Colon (tissue), 2 donors: Measurements from ENCODE around the gene RGS8.

Source experiments
- FAIRE-seq: peaks from 2 replicates; lab custom pipeline; 2012; peaks lifted over from hg19 to GRCh38; lab: Jason Lieb, UNC
- donor health status: control.
- donor health status: control.

RGS8 gene

DNA sequence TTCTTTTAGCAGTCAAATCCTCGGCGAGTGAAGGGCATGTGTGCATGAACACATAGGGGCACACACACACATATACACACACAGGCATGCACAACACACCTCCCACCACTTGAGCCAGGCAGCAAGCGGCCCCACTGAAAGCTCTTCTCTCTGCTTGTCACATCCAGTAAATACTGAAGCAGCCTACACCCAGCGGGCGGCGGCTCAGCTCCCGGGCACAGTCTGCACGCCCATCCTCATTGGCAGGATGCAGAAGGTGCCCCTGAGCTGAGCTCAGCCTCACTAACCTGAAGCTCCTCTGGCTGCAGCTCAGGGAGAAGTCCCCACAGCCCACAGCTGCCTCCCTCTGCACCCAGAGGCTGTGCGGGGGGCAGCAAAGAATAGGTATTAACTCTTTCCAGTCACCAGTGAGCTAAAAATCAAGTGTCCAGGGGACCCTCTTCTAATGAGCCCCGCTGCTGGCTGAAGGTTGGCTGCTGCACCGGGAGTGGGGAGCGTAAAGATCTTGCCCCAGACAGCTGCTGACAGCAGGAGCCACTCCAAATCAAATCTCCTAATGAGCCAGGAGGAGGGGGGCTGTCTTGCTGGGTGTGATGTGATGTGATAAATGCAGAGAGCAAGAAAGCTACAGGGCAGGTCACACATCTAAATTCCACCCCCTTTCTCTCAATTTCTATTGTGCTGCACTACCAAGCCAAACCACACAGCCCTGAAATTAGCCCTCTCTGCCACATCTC, 12.5 kb downstream of the RGS8 start:
- FAIRE-seq = no peak

DNA sequence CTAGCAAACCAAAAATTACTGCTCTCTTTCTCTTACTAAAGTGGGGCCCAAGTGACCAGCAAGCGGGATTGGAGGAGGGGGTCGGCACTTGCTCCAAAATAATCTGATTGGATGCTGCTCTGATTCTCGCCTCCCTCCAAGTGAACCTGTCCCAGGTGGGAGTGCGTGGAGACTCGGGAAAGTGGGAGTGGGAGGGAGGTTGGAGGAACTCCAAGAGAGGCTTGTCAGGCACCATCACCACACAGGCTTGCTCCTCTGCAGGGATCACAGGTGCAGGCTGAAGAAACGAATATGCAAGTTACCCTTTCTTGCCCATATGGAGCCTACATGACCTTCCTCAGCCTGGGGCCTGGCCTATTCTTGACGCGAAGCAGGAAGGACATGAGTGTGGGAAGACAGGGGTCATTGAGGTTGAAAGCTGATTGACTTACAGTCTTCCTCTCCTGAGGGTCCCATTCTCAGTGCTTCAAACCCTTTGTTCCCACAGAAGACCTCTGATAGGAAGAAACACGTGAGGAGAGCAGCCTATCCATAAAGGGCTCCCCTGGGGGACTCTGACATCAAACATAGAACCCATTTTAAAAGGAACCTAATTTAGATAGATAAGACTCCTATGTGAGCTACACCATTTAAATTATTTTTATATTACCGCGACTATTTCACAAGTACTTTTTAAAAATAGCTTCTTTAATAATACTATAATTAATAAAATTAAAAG, 14.2 kb downstream of the RGS8 start:
- FAIRE-seq = no peak

DNA sequence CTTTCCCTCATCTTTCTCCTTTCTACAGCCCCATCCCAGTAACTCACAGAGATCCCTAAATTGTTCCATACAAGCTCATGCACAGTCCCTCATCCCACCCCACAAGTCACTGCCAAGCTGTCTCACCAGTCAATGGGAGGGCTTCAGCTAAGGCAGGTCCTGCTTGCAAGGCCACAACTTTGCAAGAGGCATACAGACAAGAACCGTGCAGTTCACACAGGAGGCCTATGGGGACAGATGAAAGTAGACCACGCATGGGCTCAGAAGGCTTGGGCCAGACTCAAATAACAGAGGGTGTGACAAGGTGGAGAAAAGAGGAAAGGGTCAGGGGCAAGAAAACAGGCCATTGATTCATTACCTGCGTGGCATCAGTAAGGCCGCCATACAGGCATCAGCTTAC, 15.1 kb downstream of the RGS8 start:
- FAIRE-seq = no peak

DNA sequence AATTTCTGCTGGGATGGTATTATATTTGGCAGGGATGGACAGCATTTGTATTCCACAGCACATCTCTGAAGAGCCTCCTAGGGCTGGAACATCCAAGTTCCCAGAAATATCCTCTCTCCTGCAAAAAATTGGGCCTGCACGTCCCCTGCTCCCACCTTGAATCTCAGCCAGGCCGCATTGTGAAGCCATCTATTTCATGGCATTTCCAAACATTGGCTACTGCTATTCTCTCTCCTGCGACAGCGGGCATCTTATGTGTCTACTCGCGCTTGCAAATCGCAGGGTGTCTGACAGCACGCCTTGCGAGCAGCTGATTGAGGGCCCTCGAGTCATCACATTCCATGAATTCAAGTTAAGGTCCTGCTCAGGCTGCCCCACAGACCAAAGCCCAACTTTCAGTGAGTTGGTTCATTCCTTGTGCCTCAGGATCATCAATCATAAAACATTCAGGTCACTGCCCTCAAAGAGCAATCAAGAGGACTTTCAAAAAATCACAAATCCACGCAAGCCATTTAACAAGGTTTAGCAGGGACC, 15.8 kb downstream of the RGS8 start:
- FAIRE-seq = no peak

DNA sequence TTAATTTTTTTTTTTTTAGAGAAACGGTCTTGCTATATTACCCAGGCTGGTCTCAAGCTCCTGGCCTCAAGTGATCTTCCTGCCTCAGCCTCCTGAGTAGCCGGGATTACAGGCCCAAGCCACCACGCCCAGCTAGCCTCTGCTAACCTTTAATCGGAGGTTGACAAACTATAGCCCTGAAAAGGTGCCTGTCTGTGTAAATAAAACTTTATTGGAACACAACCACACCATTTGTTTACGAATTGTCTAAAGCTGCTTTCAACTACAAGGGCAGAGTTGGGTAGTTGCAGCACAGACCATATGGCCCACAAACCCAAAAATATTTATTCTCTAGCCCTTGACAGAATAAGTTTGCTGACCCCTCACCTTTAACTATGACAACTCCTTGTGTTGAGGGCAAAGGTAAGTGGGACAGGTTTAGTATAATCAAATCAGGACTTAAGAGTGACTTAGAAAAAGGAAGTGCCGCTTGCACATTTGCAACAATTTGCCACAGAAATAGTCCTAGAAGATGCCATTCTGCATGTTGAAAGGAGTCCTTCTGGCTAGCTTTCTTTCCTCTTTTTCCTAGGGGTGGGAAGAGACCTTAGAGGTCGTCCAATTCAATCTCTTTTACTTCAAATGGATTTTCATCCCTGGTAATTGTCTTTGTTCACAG, 16.4 kb downstream of the RGS8 start:
- FAIRE-seq = no peak

DNA sequence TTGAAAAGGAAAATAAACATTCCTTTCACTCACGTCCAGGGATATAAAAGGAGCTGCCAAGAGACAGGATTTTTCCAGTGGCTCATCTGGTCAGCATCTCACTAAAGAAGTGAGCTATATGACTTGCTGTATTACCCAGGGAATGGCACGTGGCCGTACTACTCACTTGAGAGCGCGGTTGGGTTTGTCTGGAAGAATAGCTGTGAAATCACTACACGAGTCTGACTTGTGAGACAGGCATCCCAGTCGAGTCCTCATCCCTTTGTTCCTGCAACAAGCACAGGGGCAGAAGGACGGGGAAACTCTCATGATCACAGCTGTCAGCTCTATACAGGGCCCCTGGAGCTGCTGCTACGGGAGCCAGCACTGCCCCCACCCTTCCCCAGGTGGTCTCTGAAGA, 17.7 kb downstream of the RGS8 start:
- no peak for FAIRE-seq

DNA sequence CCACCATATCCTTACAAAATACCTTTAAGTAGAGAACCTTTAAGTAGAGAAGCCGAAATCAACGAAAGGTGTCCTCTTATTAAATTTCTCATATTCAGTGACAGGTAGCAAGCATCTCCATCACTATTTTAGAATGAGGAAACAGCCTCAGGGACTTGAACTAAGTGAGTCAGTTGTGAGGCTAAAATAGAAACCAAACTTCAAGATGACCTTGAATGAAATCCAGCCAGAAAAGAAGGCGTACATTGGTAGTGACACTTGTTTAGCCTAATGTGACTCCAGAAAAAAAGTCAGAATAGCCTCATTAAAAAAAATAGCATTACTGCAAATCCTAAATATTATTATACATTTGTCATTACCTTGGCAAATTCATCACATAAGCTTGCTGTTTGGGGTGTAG, 20.1 kb downstream of the RGS8 start:
- FAIRE-seq = no peak

DNA sequence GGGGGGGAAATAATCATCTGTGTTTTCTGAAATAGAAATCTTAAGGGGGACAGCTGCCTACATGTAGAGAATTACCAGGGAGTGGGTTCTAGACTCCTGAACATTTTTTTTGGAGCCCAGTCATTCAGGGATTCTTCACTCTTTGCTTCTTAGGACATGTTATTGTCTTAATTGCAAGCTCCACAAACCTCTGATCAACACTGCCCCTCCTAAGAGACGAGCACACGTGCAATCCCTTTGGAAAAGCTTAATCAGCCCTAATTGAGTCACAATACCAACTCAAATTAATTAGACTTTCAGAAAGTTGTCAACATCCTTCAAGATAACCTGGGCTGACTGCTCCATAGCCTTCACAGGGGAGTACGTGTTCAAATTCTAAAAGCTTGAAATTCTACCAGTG, 21.4 kb downstream of the RGS8 start:
- FAIRE-seq = no peak

DNA sequence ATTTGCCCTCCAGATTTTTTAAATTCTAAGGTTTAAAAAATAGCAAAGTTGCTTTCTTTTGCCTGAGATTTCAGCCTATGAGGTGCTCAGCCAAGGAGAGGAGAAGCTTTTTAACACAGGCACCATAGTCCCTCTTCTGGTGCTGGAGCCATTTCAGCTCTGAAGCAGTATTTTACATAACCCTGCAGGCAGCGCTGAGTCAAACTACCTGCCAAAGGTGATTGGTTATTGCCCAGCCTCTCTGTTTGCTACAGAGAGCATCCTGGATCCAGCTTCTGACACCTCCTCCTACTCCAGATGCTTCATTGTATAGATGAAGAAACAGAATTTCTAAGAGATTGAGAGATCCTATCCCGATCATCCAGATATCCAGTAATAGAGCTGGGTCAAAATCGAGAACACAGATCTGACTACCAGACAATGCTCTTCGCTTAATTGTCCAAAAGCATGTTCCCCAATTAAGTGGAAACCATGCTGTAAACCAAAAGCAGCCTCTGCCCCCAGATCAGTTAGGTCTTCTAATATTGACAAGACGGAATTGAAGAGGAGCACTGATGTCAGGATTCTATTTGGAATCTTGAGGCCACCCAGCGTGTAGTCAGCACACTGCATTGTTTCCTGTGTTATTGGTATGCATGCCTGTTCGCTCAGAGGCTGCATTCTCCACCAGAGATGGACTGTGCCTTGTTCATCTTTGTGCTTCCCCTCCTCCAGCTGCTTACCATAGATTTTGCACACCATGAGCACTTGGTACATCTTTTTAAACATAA, 22.1 kb downstream of the RGS8 start:
- no peak for FAIRE-seq

DNA sequence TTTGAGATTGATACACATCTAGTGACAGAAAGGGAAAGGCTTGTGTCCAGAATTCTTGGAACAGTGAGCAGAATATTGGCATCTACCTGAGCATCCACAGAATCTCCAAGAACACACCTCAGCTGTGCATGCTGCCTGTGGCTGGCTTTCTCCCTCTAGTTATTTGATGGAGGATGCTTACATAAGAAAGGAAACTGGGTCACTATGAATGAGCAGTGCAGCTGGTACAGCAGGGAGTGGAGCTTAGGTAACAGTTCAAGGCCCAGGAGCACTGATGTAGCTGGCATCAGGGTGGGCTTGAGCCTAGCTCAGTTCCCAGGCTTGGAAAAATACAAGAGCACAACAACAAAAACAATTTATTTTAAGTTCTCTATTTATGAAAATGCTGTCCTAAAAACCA, 26.3 kb downstream of the RGS8 start:
- no peak for FAIRE-seq

DNA sequence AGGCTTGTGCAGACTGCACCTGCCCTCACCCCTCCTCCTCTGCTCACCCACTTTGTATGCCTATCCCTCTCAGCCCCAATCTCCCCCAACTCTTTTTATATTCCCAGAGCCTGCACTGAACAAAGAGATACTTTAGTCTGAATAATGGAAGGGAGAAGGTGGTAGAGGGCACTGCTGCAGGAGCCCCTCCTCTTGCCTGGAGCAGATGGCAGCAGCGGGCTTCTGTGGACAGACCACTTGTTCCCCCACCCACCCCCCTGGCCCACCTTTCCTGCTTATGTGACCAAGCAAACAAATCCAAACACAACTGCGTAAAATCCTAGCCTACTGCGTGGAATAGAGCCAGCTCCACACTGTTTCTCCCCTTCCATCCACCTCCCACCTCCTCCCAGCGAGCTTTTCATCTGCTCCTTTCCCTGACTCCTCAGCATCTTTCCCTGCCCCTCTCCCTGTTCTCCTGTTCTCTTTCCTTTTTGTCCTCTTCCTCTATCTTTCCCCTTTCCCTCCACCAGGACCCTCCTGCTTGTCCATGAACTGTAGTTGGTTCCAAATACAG, 27.5 kb downstream of the RGS8 start:
- no peak for FAIRE-seq

DNA sequence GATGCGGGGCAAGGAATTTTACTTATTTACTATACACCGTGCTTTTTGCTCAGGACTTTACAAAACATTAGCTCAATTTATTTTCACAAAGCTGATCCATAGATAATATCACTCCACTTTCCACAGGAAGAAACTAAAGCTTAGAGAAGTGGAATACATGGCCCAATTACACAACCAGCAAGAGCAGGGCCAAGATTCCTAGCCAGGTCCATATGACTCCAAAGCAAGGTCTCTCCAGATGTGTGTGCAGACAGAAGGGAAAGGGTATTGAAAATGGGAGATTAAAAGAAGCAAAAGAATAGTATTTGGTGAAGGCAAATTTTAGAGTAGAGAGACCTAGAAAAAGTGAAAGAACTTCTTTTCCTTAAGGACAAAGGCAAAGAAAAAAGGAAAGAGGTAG, 30.4 kb downstream of the RGS8 start:
- no peak for FAIRE-seq

DNA sequence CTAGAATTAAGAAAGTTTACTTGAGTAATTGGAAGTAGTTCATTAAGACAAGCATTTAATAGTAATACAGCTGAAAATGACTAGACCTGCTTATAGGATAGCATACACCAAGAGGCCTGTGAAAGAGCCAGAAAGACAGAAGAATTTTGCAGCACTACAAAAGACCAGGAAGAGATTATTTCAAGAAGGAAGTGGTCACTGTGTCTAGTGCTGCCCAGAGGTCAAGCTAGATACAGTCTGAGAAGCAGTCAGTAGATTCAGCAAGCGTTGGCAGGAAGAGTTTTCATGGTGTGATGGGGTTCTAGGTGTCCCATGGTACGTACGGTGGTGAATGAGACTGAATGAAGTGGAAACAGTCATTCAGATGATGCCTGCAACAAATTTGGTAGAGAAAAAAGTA, 31.5 kb downstream of the RGS8 start:
- no peak for FAIRE-seq

DNA sequence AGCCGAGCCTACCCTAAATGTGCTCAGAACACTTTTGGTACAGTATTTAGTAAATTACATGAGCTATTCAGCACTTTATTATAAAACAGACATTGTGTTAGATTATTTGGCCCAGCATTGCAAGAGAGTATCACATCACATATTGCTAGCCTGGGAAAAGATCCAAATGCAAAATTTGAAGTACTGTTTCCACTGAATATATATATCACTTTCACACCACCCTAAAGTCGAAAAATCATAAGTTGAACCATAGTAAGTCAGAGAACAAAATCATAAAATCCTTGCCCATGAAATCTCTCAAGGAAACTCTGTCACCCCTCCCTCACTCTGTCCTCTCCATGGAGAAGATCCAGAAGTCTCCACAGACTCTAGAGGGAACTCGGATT, 33.1 kb downstream of the RGS8 start:
- no peak for FAIRE-seq

DNA sequence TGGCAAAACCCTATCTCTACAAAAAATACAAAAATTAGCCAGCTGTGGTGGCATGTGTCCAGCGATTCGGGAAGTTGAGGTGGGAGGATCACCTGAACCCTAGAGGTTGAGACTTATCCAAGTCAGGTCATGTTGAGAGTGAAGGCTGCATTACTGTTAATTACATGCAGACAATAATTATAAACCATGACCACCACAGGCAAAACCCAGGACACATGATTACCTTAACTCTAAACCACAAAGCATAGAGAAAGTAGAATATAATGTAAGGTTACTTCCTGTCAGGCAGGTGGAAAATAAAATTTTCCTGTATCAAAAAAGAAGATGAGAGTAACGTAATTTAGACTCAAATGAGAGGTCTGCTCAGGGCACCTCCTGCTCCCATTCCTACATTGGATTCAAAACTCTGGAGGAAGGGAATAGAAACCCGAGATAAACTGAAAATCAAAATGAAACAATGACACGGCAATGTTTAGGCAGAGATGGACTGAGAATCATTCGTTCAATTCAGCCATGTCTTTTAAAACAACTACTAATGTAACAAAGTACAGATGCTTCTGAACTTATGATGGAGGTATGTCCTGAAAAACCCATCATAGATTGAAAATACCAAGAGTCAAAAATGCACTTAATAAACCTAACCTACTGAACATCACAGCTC, 33.6 kb downstream of the RGS8 start:
- no peak for FAIRE-seq

DNA sequence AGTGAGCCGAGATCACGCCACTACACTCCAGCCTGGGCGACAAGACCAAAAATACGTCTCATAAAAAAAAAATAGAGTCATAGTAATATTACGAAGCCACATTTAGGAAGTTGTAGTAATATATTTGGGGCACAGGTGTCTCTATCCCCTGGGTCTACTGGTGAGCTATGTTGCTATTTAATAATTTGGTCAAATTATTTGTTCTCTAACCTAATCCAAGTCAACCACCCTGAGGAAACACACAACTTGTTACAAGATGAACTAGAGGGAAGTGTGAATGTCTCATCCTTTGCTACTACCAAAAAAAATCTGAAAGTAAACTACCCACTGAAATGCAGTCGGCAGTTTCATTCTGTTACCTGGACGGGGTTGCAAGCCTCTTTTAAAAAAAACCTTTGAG, 35.3 kb downstream of the RGS8 start:
- no peak for FAIRE-seq

DNA sequence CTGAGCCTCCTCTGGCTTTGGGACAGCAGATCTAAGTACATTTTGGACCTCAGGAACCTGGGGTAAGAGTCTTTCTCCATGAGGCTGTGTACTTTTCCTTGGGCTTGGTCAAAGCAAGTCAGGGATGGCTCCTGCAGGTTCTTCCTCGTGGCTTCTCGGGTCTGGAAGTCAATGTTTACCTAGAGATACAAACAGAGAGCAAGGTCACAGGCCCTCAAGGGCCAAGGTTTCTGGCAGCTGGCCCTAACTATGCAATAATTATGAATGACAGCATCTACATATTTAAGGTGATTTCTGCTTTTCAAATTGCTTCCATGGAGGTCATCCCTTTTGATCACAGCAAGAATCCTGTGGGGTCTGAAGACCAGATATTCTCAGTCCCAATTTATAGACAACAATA, 37.6 kb downstream of the RGS8 start:
- no peak for FAIRE-seq

DNA sequence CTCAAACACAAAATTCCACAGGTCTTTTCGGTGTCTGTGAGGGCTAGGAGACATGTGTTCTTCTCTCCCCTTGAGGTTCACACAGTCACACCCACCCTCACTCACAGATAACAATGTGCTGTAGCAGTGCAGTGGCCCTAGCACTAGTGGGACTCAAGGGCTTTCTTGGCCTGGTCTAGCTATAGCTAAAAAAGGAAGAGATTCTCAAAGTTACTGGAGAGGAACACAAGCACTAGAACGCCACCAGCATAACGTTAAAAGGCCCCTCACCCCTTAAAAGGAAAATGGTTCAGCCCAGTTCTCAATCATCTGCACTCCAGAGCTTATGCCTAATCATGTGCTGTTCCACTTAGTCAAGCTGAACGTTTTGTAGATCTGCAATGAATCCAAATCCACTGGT, 39.5 kb downstream of the RGS8 start:
- no peak for FAIRE-seq

DNA sequence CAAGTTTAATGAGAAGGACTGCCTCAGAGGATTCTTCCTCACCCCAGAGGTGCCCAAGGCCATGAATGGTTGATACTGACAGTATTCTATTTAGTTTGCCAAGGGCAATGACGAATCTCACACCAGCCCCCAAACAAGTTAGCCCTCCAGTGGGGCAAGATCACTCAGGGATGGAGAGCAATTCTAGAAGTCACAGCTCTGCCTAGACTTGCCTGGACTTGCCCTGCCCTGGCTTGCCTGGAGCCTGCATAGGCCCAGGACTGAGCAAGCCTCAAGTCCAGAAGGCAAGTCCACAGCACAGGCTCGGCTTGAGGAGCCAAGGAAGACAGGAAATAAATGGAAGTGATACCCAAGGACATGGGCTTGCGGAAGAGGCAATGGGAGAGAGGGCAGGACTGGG, 40.7 kb downstream of the RGS8 start:
- FAIRE-seq = no peak

DNA sequence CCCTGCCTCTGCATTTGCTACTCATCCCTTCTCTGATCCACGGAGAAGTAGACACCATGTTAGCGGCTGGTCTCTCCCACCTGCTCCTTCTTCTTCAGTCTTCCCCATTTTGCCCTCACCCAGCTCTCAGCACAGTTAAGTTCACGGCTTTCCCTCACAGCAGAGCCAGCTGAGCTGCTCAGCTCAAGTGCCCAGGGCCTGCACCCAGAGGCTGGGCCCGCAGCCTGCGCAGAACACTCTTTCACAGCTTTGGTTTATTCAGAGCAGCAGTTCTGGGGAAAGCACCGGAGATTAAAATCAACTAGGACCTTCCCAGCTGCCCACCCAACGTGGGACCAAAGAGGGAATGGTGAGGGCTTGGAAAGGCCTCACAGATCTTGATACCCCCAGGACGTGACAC, 41.9 kb downstream of the RGS8 start:
- no peak for FAIRE-seq

DNA sequence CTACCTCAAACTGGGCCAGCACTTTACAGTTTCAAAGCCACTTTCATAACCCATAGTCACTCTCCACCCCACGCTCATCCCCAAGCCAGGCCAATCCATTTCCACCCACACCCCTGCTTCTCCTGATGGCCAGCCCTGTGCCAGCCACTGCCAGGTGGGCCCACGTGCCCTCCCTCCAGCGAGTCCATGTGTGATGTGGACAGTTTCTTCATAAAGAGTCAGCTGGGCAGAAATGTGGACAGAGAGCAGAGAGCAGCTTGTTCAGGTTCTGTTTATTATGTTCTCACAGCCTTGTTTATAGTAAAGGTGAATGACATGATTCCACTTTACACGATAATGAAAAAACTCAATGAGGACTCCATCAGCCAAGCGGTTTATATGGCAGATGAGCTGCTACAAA, 42.8 kb downstream of the RGS8 start:
- no peak for FAIRE-seq

DNA sequence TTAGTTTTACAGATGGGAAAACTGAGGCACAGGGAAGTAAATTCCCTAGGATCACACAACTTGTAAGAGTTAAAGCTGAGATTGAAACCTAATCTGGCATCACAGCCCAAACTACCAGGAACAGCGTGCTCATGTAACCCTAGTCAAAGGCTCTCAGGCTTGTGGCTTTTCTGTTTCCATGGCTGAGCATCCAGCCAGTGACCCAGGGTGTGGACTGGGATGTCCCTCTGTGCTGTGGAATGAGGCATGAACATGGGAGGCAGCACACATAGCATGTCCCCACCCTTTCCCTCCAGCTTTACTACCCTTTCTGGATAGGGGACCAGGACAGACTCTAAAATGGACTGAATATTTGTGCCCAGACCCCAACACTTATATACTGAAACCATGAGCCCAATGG, 45.1 kb downstream of the RGS8 start:
- no peak for FAIRE-seq
